ENCODE measurements around the gene ALK. TPM values are rescaled to one million over a fixed set of nuclear protein-coding genes. Genes with fewer than 3 reads are reported as not detected.

ALK gene
- total and polyA plus RNA-seq, 10 of the 15 experiments (the other 5 are each of a cell fraction or from before 2014, with no cell fraction given): 0.11 TPM; not detected in 9

GRCh38 chr2:29834036-29834540 lies 87.3 kb downstream of the ALK start:
- Histone ChIP-seq H3K4me3 (no peak overlapping the region), H3K4me2 (ENCODE audit: control insufficient read depth, insufficient read depth) (no peak overlapping the region), H3K9ac (ENCODE audit: control insufficient read depth, insufficient read depth, low read length) (no peak overlapping the region), H4K20me1 (ENCODE audit: control insufficient read depth, insufficient read depth) (no peaks in the 10 kb centered on the region), H3K79me2 (ENCODE audit: control insufficient read depth, insufficient read depth, low read length) (no peaks in the 10 kb centered on the region), H3K27me3 (replicated peaks in 1 of 2; ENCODE audit: control insufficient read depth in 2 of 2, insufficient read depth in 2 of 2, low read length in 1 of 2) (no peaks in the 10 kb centered on the region), H3K9me3 (replicated peaks; ENCODE audit: control insufficient read depth, insufficient read depth, low read length) (no peaks in the 10 kb centered on the region), H3K4me1 (ENCODE audit: control insufficient read depth, insufficient read depth, low read length) (no peaks in the 10 kb centered on the region), H3K27ac (ENCODE audit: control insufficient read depth, insufficient read depth) (no peak overlapping the region), H3K36me3 (ENCODE audit: control insufficient read depth in 2 of 2, insufficient read depth in 2 of 2, low read length in 1 of 2) (no peaks in the 10 kb centered on the region), H2AFZ (ENCODE audit: control insufficient read depth, low read depth, low read length) (no peak overlapping the region)
- intact Hi-C loops (cut with micrococcal nuclease; ENCODE audit: unreplicated experiment): no loop called here
- TF ChIP-seq KLF5 (IDR thresholded peaks at IDR 0.05; ENCODE audit: partially characterized antibody) (no peak), ZNF274 (IDR thresholded peaks at IDR 0.05; ENCODE audit: insufficient read depth, insufficient read length) (no peak), DPF2 (IDR thresholded peaks at IDR 0.05) (no peak), EP300 (IDR thresholded peaks at IDR 0.05; ENCODE audit: borderline replicate concordance in 1 of 2, control insufficient read depth in 1 of 2, low read depth in 2 of 2, low read length in 2 of 2) (no peak), RCOR1 (conservative IDR thresholded peaks at IDR 0.05; ENCODE audit: low read depth, low read length) (no peak), NFIC (IDR thresholded peaks at IDR 0.05; ENCODE audit: low read depth, low read length) (no peak), BCLAF1 (IDR thresholded peaks at IDR 0.05) (no peak), HDAC2 (IDR thresholded peaks at IDR 0.05) (no peak), IRF3 (IDR thresholded peaks at IDR 0.05) (no peak), MLLT1 (IDR thresholded peaks at IDR 0.05) (no peak), SREBF2 (IDR thresholded peaks at IDR 0.05; ENCODE audit: low read length) (no peak), PRDM15 (CRISPR knock-in tag; IDR thresholded peaks at IDR 0.05) (no peak)
- ATAC-seq (no peak), DNase-seq (ENCODE audit: low read depth, low spot score) (no peak), FAIRE-seq (no peak)
- ChIA-PET RAD21 (ENCODE audit: unreplicated experiment) (no interaction called here), SMC1A (ENCODE audit: uncharacterized antibody, unreplicated experiment) (interaction anchor here (0.7 kb wide), 1 partner anchor 27 kb away, joined by 3 read pairs; no protein-coding TSS in a partner anchor), CTCF (interaction anchor here (1.0 kb wide), 1 partner anchor 77 kb away, joined by 3 read pairs; no protein-coding TSS in a partner anchor), POLR2A (no interaction called here)
- in situ Hi-C loops (cut with MboI): no loop called here
- 52% methylated on average over 1 of the region's 1 CpG for WGBS (ENCODE audit: insufficient coverage, insufficient replicate concordance, low lambda C conversion rate, missing lambda C conversion rate)
- no TSS peak for BruUV-seq (replicated peaks)

Measured in GM12878 (cell line).